Keratinocyte (primary cell): Measurements from ENCODE around the gene RTP1.

Experiments
- CTCF ChIP-seq, 3 experiments: IDR thresholded peaks in 1 of 3; conservative IDR thresholded peaks in 1 of 3; optimal IDR thresholded peaks in 1 of 3; 2 replicates in 2 of 3; 3 replicates in 1 of 3; pipeline versions ENCODE3 to v1.5.1; 2011; ENCODE audit warnings: low read length in 3 of 3, mild to moderate bottlenecking in 3 of 3, moderate library complexity in 2 of 3, control low read depth in 1 of 3, inconsistent platforms in 1 of 3; ENCODE audit not compliant: insufficient read depth in 2 of 3; ENCODE audit errors: extremely low read depth in 1 of 3
- EZH2 ChIP-seq: IDR thresholded peaks from one replicate; pipeline ENCODE4 v1.6.1; 2012; ENCODE audit warnings: inconsistent platforms, mild to moderate bottlenecking, low read length, moderate library complexity

DNA sequence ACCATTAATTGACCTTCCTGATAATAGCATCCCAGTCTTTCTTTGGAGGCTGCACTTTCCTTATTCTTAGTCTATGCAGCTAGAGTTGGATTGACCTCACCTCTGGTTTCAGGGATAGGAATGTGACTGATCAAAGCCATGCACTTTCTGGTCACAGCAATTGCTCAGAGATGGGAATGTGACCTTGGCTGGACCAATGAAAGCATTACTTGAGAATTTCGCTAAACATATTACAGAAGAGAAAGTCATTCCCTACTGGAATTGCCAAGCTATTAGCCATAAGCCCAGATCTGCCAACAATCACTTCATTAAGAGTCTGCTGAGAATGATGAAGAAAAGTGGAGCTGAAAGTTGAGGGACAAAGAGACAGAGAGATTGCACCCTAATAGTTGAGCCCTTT, 32.7 kb downstream of the RTP1 start:
- TF ChIP-seq CTCF (optimal IDR thresholded peaks at IDR 0.05 in 1 of 3, IDR thresholded peaks at IDR 0.05 in 1 of 3, conservative IDR thresholded peaks at IDR 0.05 in 1 of 3; ENCODE audit: extremely low read depth in 1 of 3, insufficient read depth in 2 of 3, low read length in 3 of 3) = no peak
- no peak for TF ChIP-seq EZH2
